Muscle layer of duodenum (tissue), 2 donors: ENCODE measurements around the gene STAB2.

Experiments
- H3K27ac ChIP-seq: one replicate; pipeline ENCODE4 v1.7.0; 2013; ENCODE audit warnings: mild to moderate bottlenecking, low read length
- H3K27me3 ChIP-seq: one replicate; pipeline ENCODE4 v1.7.0; 2013; ENCODE audit warnings: low read depth, mild to moderate bottlenecking, control low read depth, low read length
- H3K36me3 ChIP-seq, 2 donors: one replicate each; pipeline ENCODE4 v1.7.0; 2013; ENCODE audit warnings: low read length in 2 of 2, control low read depth in 1 of 2, mild to moderate bottlenecking in 1 of 2; ENCODE audit not compliant: insufficient read depth in 2 of 2, control insufficient read depth in 1 of 2
- H3K4me1 ChIP-seq, 2 donors: one replicate each; pipeline ENCODE4 v1.7.0; 2013; ENCODE audit warnings: low read length in 2 of 2, mild to moderate bottlenecking in 2 of 2, control low read depth in 1 of 2, moderate library complexity in 1 of 2; ENCODE audit not compliant: insufficient read depth in 2 of 2, control insufficient read depth in 1 of 2
- H3K4me3 ChIP-seq, 2 donors: one replicate each; pipeline ENCODE4 v1.7.0; 2013; ENCODE audit warnings: low read length in 2 of 2, low read depth in 1 of 2, mild to moderate bottlenecking in 1 of 2
- H3K9me3 ChIP-seq, 2 donors: one replicate each; pipeline ENCODE4 v1.7.0; 2013; ENCODE audit warnings: low read length in 2 of 2, control low read depth in 1 of 2, mild to moderate bottlenecking in 1 of 2; ENCODE audit not compliant: control insufficient read depth in 1 of 2
- donor health status: healthy.

Gene STAB2

GRCh38 chr12:103783744-103784664, 196.9 kb downstream of the STAB2 start:
- H3K4me1 ChIP-seq = no peaks in the 10 kb centered on the region
- no peak overlapping the region for H3K4me3 ChIP-seq
- H3K27ac ChIP-seq = no peak overlapping the region
- no peaks in the 10 kb centered on the region for H3K27me3 ChIP-seq
- H3K36me3 ChIP-seq = peaks cover 21 to 44% of the 10 kb centered on the region in 2 donors
- no peaks in the 10 kb centered on the region for H3K9me3 ChIP-seq

GRCh38 chr12:103785243-103786031, 198.4 kb downstream of the STAB2 start:
- Histone ChIP-seq H3K4me1 (no peaks in the 10 kb centered on the region), H3K27me3 (no peaks in the 10 kb centered on the region), H3K9me3 (no peaks in the 10 kb centered on the region), H3K4me3 (no peak overlapping the region), H3K36me3 (peaks cover 16 to 37% of the 10 kb centered on the region in 2 donors), H3K27ac (no peak overlapping the region)

- H3K36me3 ChIP-seq = peaks cover 16 to 33% of the 10 kb centered on the region in 2 donors
- H3K4me3 ChIP-seq = no peak overlapping the region
- no peaks in the 10 kb centered on the region for H3K4me1 ChIP-seq
- no peak overlapping the region for H3K27ac ChIP-seq
- no peaks in the 10 kb centered on the region for H3K9me3 ChIP-seq
- no peaks in the 10 kb centered on the region for H3K27me3 ChIP-seq
These were observed 199.1 kb downstream of the STAB2 start for GRCh38 chr12:103786201-103786600.

GRCh38 chr12:103791350-103791920, 204.4 kb downstream of the STAB2 start:
- peaks cover 13 to 19% of the 10 kb centered on the region in 2 donors for H3K36me3 ChIP-seq
- H3K4me3 ChIP-seq = no peak overlapping the region
- H3K27me3 ChIP-seq = no peaks in the 10 kb centered on the region
- H3K9me3 ChIP-seq = no peaks in the 10 kb centered on the region
- H3K27ac ChIP-seq = no peak overlapping the region
- H3K4me1 ChIP-seq = no peaks in the 10 kb centered on the region

- Histone ChIP-seq H3K36me3 (peaks cover 12 to 25% of the 10 kb centered on the region in 2 donors), H3K4me3 (no peak overlapping the region), H3K27ac (no peak overlapping the region), H3K27me3 (no peaks in the 10 kb centered on the region), H3K4me1 (no peaks in the 10 kb centered on the region), H3K9me3 (no peaks in the 10 kb centered on the region)
These were observed 206.0 kb downstream of the STAB2 start for GRCh38 chr12:103793046-103793445.

GRCh38 chr12:103793512-103794045, 206.5 kb downstream of the STAB2 start:
- no peaks in the 10 kb centered on the region for H3K4me1 ChIP-seq
- peaks cover 12 to 29% of the 10 kb centered on the region in 2 donors for H3K36me3 ChIP-seq
- H3K4me3 ChIP-seq = no peak overlapping the region
- H3K27me3 ChIP-seq = no peaks in the 10 kb centered on the region
- H3K27ac ChIP-seq = no peak overlapping the region
- no peaks in the 10 kb centered on the region for H3K9me3 ChIP-seq

- Histone ChIP-seq H3K36me3 (peaks cover 12 to 29% of the 10 kb centered on the region in 2 donors), H3K4me1 (peaks cover 0 to under 1% of the 10 kb centered on the region in 2 donors), H3K4me3 (no peak overlapping the region), H3K9me3 (no peaks in the 10 kb centered on the region), H3K27me3 (no peaks in the 10 kb centered on the region), H3K27ac (no peak overlapping the region)
These were observed 207.5 kb downstream of the STAB2 start for GRCh38 chr12:103794309-103795213.

GRCh38 chr12:103798586-103798985, 211.5 kb downstream of the STAB2 start:
- peaks cover 2 to 12% of the 10 kb centered on the region in 2 donors for H3K36me3 ChIP-seq
- no peak overlapping the region for H3K27ac ChIP-seq
- H3K4me3 ChIP-seq = no peak overlapping the region
- H3K27me3 ChIP-seq = no peaks in the 10 kb centered on the region
- H3K4me1 ChIP-seq = peaks cover 8 to 20% of the 10 kb centered on the region in 2 donors
- H3K9me3 ChIP-seq = no peaks in the 10 kb centered on the region

GRCh38 chr12:103799504-103799856, 212.4 kb downstream of the STAB2 start:
- Histone ChIP-seq H3K36me3 (peaks cover 0 to 12% of the 10 kb centered on the region in 2 donors), H3K4me3 (no peak overlapping the region), H3K9me3 (no peaks in the 10 kb centered on the region), H3K27ac (peak overlapping the region; percentile 55), H3K4me1 (peaks cover 8 to 20% of the 10 kb centered on the region in 2 donors), H3K27me3 (no peaks in the 10 kb centered on the region)
